HG02798 (cell line): ENCODE measurements around the gene AATF.
"Not testable (repeated sequence)": the region's sequence is repeated elsewhere in the genome, so short reads cannot be mapped to it uniquely, and the experiment has no call there.

Source experiments
- ATAC-seq: cut with Tn5 transposase; IDR thresholded peaks from one replicate; pipeline ENCODE4 v1.9.1; 2021; ENCODE audit warnings: mild to moderate bottlenecking; ENCODE audit not compliant: unreplicated experiment, poor library complexity

Gene AATF

GRCh38 chr17:37067555-37068111, 118.9 kb downstream of the AATF start:
- ATAC-seq: no peak

GRCh38 chr17:37068266-37068665, 119.5 kb downstream of the AATF start:
- ATAC-seq: no peak

GRCh38 chr17:37069087-37069486, 120.3 kb downstream of the AATF start:
- ATAC-seq: no peak

- not testable (repeated sequence) for ATAC-seq
These were observed 124.7 kb downstream of the AATF start for GRCh38 chr17:37073464-37073863.

GRCh38 chr17:37079065-37079708, 130.4 kb downstream of the AATF start:
- no peak for ATAC-seq

- no peak for ATAC-seq
These were observed 131.0 kb downstream of the AATF start for GRCh38 chr17:37079735-37080134.

GRCh38 chr17:37081287-37081686, 132.5 kb downstream of the AATF start:
- no peak for ATAC-seq

GRCh38 chr17:37082311-37082860, 133.6 kb downstream of the AATF start:
- ATAC-seq: no peak

- no peak for ATAC-seq
These were observed 134.2 kb downstream of the AATF start for GRCh38 chr17:37082985-37083384.

GRCh38 chr17:37083456-37083855, 134.7 kb downstream of the AATF start:
- no peak for ATAC-seq

- ATAC-seq: no peak
These were observed 135.6 kb downstream of the AATF start for GRCh38 chr17:37084372-37084771.

GRCh38 chr17:37086334-37086733, 137.6 kb downstream of the AATF start:
- no peak for ATAC-seq

GRCh38 chr17:37086948-37087347, 138.2 kb downstream of the AATF start:
- no peak for ATAC-seq

GRCh38 chr17:37087683-37088082, 138.9 kb downstream of the AATF start:
- ATAC-seq: no peak

GRCh38 chr17:37088459-37088858, 139.7 kb downstream of the AATF start:
- ATAC-seq: no peak

- ATAC-seq: no peak
These were observed 140.2 kb downstream of the AATF start for GRCh38 chr17:37088913-37089312.

GRCh38 chr17:37089956-37090355, 141.2 kb downstream of the AATF start:
- ATAC-seq: no peak

GRCh38 chr17:37090941-37091340, 142.2 kb downstream of the AATF start:
- no peak for ATAC-seq

GRCh38 chr17:37092071-37092470, 143.3 kb downstream of the AATF start:
- ATAC-seq: no peak

GRCh38 chr17:37092701-37093100, 143.9 kb downstream of the AATF start:
- no peak for ATAC-seq

GRCh38 chr17:37094391-37094790, 145.6 kb downstream of the AATF start:
- ATAC-seq: no peak

- ATAC-seq: no peak
These were observed 147.3 kb downstream of the AATF start for GRCh38 chr17:37096071-37096470.
